GM23248 (cell line): ENCODE measurements around the gene ERC2.

Experiments used
- EZH2 ChIP-seq: fragments of 200-600 bp; sonication (generic); IDR thresholded peaks from 2 replicates; pipeline ENCODE4 v1.6.1; 2018; ENCODE audit warnings: antibody characterized with exemption, mild to moderate bottlenecking; ENCODE audit not compliant: insufficient read depth, poor library complexity, severe bottlenecking
- EZH2phosphoT487 ChIP-seq: fragments of 200-600 bp; sonication (generic); IDR thresholded peaks from 2 replicates; pipeline ENCODE4 v1.6.1; 2018; ENCODE audit warnings: antibody characterized with exemption, moderate library complexity, mild to moderate bottlenecking, low read depth; ENCODE audit not compliant: insufficient read depth

DNA sequence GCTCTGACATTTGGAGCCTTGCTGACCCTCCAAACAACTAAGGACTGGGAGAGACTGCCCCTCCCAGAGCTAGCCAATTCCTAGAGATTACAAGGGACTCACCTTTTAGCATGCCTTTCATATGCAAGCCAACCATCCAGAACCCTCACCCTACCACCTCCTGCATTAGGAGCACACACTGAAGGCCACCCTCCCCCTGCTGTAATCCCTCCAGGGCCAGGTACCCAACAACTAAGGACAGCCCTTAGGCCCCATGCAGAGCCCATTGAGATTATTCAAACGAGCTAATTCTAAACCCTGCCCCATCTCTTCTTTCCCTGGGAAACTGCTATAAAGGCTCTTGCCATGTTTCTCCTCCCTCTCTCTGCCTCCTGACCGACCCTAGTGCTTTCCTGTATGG is 352.6 kb downstream of the ERC2 start:
- TF ChIP-seq EZH2 (no peak), EZH2phosphoT487 (no peak)
